Erythroblast (primary cell): Measurements from ENCODE around the gene SERPINC1.

Experiments
- GATA1 ChIP-seq: IDR thresholded peaks from 2 replicates; pipeline ENCODE4 v1.6.1; 2011; ENCODE audit warnings: low read depth, mild to moderate bottlenecking, control low read depth, low read length, moderate library complexity
- POLR2A ChIP-seq: IDR thresholded peaks from 2 replicates; pipeline ENCODE4 v1.6.1; 2011; ENCODE audit warnings: mild to moderate bottlenecking, low read length

DNA sequence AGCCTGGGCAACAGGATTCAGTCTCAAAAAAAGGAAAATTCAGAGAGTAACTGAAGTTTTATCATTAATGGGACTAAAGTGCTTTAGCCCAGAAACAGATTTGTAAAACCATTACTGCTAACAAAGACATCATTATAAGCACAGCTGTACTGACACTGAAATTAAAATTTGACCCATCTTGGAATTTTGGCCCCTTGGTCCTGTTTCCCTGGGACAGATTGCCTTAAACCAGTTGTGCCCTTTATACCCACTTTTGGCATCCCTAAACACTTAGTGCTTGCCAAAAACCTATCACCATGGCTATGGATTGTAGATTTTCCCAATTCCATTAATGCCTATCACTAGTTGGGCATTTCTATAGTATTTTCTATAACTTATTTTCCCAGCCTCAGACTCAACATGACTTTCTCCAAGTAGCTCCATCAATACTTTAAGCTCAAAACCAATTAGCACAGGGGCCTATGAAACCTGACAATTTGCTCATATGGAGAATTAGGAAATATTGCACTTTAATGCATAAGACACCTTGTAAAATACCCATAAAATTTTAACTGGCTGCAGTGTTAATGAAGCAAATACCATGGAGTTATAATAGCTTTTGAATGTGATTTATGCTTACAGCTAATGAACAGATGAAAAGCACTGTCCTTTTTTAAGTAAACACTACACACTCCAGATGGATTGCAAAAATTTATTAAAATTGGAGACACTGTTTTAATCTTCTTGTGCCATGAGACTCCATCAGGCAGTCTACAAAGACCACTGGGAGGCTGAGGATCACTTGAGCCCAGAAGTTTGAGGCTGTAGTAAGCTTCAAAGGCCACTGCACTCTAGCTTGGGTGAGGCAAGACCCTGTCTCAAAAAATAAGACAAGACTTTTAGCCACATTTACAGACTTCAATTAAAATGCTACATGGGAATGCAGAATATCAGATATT lies 53.6 kb downstream of the SERPINC1 start:
- no peak for TF ChIP-seq POLR2A
- TF ChIP-seq GATA1 = no peak
